Left ventricle myocardium inferior (tissue), 1 donor: Measurements from ENCODE around the gene MEGF11. TPM values are rescaled to one million over a fixed set of nuclear protein-coding genes. Genes with fewer than 3 reads are reported as not detected.

Source experiments
- DNase-seq: peaks from one replicate; pipeline ENCODE4 v3.0.0-alpha.2; 2020
- H3K27ac ChIP-seq: fragments of 200-600 bp; replicated peaks from 2 replicates; pipeline ENCODE4 v1.8.0; 2021
- H3K27me3 ChIP-seq: fragments of 200-600 bp; 2 replicates; pipeline ENCODE4 v1.8.0; 2021; ENCODE audit warnings: low read depth
- H3K36me3 ChIP-seq: fragments of 200-600 bp; 2 replicates; pipeline ENCODE4 v1.8.0; 2021
- H3K4me1 ChIP-seq: fragments of 200-600 bp; 2 replicates; pipeline ENCODE4 v1.8.0; 2021
- H3K4me3 ChIP-seq: fragments of 200-600 bp; 2 replicates; pipeline ENCODE4 v1.8.0; 2021; ENCODE audit warnings: mild to moderate bottlenecking, moderate library complexity
- H3K9me3 ChIP-seq: fragments of 200-600 bp; replicated peaks from 2 replicates; pipeline ENCODE4 v1.8.0; 2021
- intact Hi-C: fragments of 100-400 bp; cut with micrococcal nuclease; formaldehyde crosslinking; loops from one replicate; pipeline ENCODE4 v1.11.0; 2022
- total RNA-seq: library from RNA; stranded (reverse); fragmentation: NEBNext Ultra II Directional; extraction: Animal tissue kit (Norgen Biotek cat#: 25700); gene quantifications from one replicate; pipeline ENCODE4 v1.2.1, GENCODE V29; 2021
- TF ChIP-seq, protein P1 (sequence below): fragments of 200-600 bp; IDR thresholded peaks from 2 replicates; pipeline ENCODE4 v1.8.0; 2021; ENCODE audit warnings: antibody characterized with exemption, mild to moderate bottlenecking, borderline replicate concordance
- donor health status: DM: no; HTN: yes; CAD: no; lungs with severe emphysema.

MEGF11 gene
- total RNA-seq, 1 donor from 2014 or later: not detected

DNA sequence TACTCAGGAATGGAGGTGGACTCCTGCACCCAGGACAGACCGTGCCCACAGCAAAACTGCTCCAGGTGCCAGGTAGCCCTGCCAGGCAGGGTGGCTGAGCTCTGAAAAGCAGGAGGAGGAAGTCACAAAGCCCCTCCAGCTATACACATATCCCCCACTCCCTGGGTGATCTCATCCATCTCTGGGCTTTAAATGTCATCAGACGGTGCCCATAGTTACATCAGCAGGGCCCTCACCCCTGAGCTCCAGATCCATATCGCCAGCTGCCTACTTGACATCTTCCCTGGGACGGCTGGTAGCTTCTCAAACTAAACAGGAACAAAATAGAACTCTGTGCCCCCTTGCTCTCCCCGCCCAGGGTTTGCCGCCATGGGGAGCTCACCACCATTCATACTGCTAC is 87.7 kb downstream of the MEGF11 start:
- TF ChIP-seq, protein P1, sequence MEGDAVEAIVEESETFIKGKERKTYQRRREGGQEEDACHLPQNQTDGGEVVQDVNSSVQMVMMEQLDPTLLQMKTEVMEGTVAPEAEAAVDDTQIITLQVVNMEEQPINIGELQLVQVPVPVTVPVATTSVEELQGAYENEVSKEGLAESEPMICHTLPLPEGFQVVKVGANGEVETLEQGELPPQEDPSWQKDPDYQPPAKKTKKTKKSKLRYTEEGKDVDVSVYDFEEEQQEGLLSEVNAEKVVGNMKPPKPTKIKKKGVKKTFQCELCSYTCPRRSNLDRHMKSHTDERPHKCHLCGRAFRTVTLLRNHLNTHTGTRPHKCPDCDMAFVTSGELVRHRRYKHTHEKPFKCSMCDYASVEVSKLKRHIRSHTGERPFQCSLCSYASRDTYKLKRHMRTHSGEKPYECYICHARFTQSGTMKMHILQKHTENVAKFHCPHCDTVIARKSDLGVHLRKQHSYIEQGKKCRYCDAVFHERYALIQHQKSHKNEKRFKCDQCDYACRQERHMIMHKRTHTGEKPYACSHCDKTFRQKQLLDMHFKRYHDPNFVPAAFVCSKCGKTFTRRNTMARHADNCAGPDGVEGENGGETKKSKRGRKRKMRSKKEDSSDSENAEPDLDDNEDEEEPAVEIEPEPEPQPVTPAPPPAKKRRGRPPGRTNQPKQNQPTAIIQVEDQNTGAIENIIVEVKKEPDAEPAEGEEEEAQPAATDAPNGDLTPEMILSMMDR: no peak
- H3K27ac ChIP-seq: no peak overlapping the region
- peaks cover 18% of the 10 kb centered on the region for H3K27me3 ChIP-seq
- no peak overlapping the region for H3K4me3 ChIP-seq
- H3K9me3 ChIP-seq: no peaks in the 10 kb centered on the region
- intact Hi-C loops: no loop called here
- no peaks in the 10 kb centered on the region for H3K36me3 ChIP-seq
- no peak for DNase-seq
- H3K4me1 ChIP-seq: no peaks in the 10 kb centered on the region

DNA sequence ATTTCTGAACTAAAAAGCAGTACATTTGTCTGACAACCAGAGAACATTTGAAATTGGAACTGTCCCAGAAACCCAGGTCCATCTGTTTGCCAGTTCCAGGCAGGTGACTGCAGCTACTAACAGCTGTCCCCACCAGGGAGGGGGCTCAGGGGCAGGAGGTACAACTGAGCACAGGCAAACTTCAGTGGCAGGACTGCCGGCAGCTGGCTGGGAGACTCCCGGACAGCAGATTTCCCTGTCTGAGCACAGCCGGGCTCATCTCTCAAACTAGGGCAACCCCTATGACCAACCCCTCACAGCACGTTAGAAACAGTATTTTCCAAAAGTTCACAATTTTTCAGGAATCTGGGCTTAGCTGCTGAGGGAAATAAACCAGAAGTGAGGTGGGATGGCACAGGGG is 88.8 kb downstream of the MEGF11 start:
- peaks cover 11% of the 10 kb centered on the region for H3K27me3 ChIP-seq
- intact Hi-C loops: no loop called here
- no peaks in the 10 kb centered on the region for H3K36me3 ChIP-seq
- no peak for DNase-seq
- TF ChIP-seq, protein P1: no peak
- no peaks in the 10 kb centered on the region for H3K4me1 ChIP-seq
- H3K9me3 ChIP-seq: no peaks in the 10 kb centered on the region
- H3K4me3 ChIP-seq: no peak overlapping the region
- no peak overlapping the region for H3K27ac ChIP-seq

DNA sequence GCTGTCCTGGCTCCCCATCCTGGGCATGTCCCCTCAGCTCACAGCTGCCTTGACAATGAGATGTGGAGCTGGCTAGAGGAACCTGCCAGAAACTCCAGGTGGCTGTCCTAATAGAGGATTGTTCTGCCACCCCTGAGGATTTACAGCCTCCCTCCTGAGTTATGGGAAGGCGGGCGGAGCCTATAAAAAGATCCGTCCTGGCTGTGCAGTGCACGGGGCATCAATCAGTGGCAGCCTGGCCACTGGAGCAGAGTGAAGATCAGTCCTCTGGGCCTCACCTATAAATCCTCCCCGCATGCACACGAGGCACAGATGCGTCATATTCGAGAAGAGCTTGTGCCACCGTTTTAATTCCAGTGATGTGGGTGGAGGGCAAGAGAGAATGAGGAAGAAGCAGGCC is 90.0 kb downstream of the MEGF11 start:
- TF ChIP-seq, protein P1: no peak
- H3K27ac ChIP-seq: no peak overlapping the region
- no peak overlapping the region for H3K4me3 ChIP-seq
- peaks cover 15% of the 10 kb centered on the region for H3K27me3 ChIP-seq
- H3K36me3 ChIP-seq: no peaks in the 10 kb centered on the region
- H3K4me1 ChIP-seq: no peaks in the 10 kb centered on the region
- no peaks in the 10 kb centered on the region for H3K9me3 ChIP-seq
- intact Hi-C loops: no loop called here
- DNase-seq: no peak

DNA sequence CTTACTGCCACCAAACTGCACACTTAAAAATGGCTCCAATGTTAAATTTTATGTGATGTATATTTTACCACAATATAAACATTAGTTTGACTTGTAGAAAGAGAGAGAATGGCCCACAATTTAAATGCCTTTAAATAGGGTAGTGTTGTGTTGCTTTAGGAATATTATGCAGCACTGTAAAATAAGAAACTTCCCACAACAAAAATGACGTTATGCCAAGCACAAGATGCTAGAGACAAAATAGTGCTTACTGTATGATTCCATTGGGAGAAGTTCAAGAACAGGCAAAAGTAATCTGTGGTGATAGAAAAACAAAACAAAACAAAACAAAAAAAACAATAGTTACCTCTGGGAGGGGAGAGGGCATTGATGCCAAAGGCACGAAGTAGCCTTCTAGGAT is 91.3 kb downstream of the MEGF11 start:
- H3K27ac ChIP-seq: no peak overlapping the region
- peaks cover 27% of the 10 kb centered on the region for H3K27me3 ChIP-seq
- TF ChIP-seq, protein P1: no peak
- no peak for DNase-seq
- no peaks in the 10 kb centered on the region for H3K9me3 ChIP-seq
- intact Hi-C loops: no loop called here
- H3K36me3 ChIP-seq: no peaks in the 10 kb centered on the region
- no peaks in the 10 kb centered on the region for H3K4me1 ChIP-seq
- no peak overlapping the region for H3K4me3 ChIP-seq

DNA sequence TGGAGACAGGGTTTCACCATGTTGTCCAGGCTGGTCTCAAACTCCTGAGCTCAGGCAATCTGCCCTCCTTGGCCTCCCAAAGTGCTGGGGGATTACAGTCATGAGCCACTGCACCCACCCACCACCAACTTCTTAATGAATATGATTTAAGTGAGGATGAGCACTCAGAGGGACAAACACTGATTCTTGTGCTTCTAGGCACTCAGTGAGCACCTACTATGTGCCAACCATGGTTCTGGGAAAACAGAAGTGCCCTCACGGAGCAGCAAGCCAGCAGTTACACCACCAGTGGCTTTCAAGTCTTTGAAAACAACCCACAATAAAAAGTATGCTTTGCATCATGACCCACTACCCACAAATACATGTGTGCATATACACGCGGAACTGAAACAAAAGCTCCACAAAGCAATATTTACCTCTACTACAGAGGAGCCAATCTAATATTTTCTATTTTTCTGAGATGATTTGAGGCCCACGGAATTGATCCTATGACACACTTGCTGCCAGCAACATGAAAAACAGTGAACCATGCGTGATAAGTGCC is 91.9 kb downstream of the MEGF11 start:
- Histone ChIP-seq H3K9me3 (no peaks in the 10 kb centered on the region), H3K27ac (no peak overlapping the region), H3K27me3 (peaks cover 34% of the 10 kb centered on the region), H3K4me1 (no peaks in the 10 kb centered on the region), H3K36me3 (no peaks in the 10 kb centered on the region), H3K4me3 (no peak overlapping the region)
- no peak for DNase-seq
- intact Hi-C loops: no loop called here
- TF ChIP-seq, protein P1: no peak
